ENCODE data around the gene RBM43.

DNA sequence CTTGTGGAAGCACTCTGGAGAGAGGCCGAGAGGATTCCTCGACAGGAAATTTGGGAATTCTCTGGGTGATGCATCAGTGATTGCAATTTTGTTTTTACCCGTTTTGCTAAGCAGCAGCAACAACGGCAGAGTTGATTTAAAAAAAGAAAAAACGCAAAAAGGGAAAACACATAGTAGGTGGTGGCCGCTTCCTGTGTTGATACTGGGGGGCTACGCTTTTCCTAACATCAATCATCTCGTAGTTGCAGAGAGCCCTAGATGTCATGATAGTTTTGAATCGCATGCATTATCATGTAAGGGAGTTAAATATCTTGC, 271 bp upstream of the RBM43 start:
- no peak for TF ChIP-seq POLR2AphosphoS5 (IDR thresholded peaks at IDR 0.05; ENCODE audit: low read depth, low read length)
- TF ChIP-seq, protein P1, sequence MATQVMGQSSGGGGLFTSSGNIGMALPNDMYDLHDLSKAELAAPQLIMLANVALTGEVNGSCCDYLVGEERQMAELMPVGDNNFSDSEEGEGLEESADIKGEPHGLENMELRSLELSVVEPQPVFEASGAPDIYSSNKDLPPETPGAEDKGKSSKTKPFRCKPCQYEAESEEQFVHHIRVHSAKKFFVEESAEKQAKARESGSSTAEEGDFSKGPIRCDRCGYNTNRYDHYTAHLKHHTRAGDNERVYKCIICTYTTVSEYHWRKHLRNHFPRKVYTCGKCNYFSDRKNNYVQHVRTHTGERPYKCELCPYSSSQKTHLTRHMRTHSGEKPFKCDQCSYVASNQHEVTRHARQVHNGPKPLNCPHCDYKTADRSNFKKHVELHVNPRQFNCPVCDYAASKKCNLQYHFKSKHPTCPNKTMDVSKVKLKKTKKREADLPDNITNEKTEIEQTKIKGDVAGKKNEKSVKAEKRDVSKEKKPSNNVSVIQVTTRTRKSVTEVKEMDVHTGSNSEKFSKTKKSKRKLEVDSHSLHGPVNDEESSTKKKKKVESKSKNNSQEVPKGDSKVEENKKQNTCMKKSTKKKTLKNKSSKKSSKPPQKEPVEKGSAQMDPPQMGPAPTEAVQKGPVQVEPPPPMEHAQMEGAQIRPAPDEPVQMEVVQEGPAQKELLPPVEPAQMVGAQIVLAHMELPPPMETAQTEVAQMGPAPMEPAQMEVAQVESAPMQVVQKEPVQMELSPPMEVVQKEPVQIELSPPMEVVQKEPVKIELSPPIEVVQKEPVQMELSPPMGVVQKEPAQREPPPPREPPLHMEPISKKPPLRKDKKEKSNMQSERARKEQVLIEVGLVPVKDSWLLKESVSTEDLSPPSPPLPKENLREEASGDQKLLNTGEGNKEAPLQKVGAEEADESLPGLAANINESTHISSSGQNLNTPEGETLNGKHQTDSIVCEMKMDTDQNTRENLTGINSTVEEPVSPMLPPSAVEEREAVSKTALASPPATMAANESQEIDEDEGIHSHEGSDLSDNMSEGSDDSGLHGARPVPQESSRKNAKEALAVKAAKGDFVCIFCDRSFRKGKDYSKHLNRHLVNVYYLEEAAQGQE (IDR thresholded peaks at IDR 0.05; ENCODE audit: insufficient read depth in 1 of 2, low read depth in 2 of 2, low read length in 2 of 2) = 0 out of 4 replicates have a peak, but pooled peaks of 1 of the 2 experiments have one; percentile 3
